IMR-90 (cell line): ENCODE data around the gene AUTS2. TPM values are rescaled to one million over a fixed set of nuclear protein-coding genes. Genes with fewer than 3 reads are reported as not detected.

ENCODE experiments used
- ATAC-seq: fragments of 200-7000 bp; cut with Tn5 transposase; 2 replicates; pipeline ENCODE4 v1.9.1; 2020; ENCODE audit warnings: low read depth, mild to moderate bottlenecking, moderate library complexity
- BruUV-seq: library from RNA; stranded (reverse); fragments of 400-500 nt; replicated peaks from 2 replicates; lab custom pipeline; 2021; lab: Mats Ljungman, UMichigan
- CTCF ChIA-PET: fragments of 300-600 bp; formaldehyde crosslinking; extraction: SDS; loops from one replicate; lab custom pipeline; 2021; ENCODE audit warnings: antibody characterized with exemption; lab: Yijun Ruan, JAX
- POLR2A ChIA-PET: fragments of 300-600 bp; sonication (Branson Sonifier 250); formaldehyde crosslinking; loops from one replicate; lab custom pipeline; 2022; ENCODE audit warnings: antibody characterized with exemption; ENCODE audit not compliant: unreplicated experiment; lab: Charles Lee
- DNase-seq: peaks from one replicate; pipeline ENCODE4 v3.0.0; 2013
- H2AFZ ChIP-seq: replicated peaks from 2 replicates; pipeline ENCODE3; 2013; ENCODE audit warnings: low read length, mild to moderate bottlenecking; ENCODE audit not compliant: poor library complexity
- H2AK5ac ChIP-seq: 2 replicates; pipeline ENCODE4 v1.6.1; 2013; ENCODE audit warnings: low read depth, low read length, inconsistent platforms
- H2AK9ac ChIP-seq: replicated peaks from 2 replicates; pipeline ENCODE3; 2013; ENCODE audit warnings: mild to moderate bottlenecking, low read depth, low read length, moderate library complexity; ENCODE audit not compliant: poor library complexity
- H2BK120ac ChIP-seq: 2 replicates; pipeline ENCODE4 v1.6.1; 2013; ENCODE audit warnings: low read depth, low read length, inconsistent platforms
- H2BK15ac ChIP-seq: 3 replicates; pipeline ENCODE4 v1.6.1; 2013; ENCODE audit warnings: low read depth, low read length, inconsistent platforms
- H2BK20ac ChIP-seq: 2 replicates; pipeline ENCODE4 v1.6.1; 2013; ENCODE audit warnings: low read depth, mild to moderate bottlenecking, inconsistent platforms, low read length, moderate library complexity
- H2BK5ac ChIP-seq: 2 replicates; pipeline ENCODE4 v1.6.1; 2013; ENCODE audit warnings: mild to moderate bottlenecking, low read depth, low read length, inconsistent platforms; ENCODE audit not compliant: poor library complexity, severe bottlenecking
- H3K14ac ChIP-seq: replicated peaks from 2 replicates; pipeline ENCODE4 v1.6.1; 2013; ENCODE audit warnings: low read depth, low read length, inconsistent platforms
- H3K18ac ChIP-seq: 2 replicates; pipeline ENCODE4 v1.6.1; 2013; ENCODE audit warnings: low read depth, low read length, control low read depth
- H3K23ac ChIP-seq: 2 replicates; pipeline ENCODE4 v1.6.1; 2013; ENCODE audit warnings: low read depth, low read length, inconsistent platforms
- H3K27ac ChIP-seq: 2 replicates; pipeline ENCODE4 v1.5.1; 2013; ENCODE audit warnings: mild to moderate bottlenecking, control low read depth, low read length; ENCODE audit not compliant: insufficient read depth
- H3K27me3 ChIP-seq: 2 replicates; pipeline ENCODE4 v1.6.1; 2013; ENCODE audit warnings: low read length; ENCODE audit not compliant: control insufficient read depth, insufficient read depth
- H3K36me3 ChIP-seq: 2 replicates; pipeline ENCODE4 v1.6.1; 2013; ENCODE audit warnings: low read length, mixed read lengths; ENCODE audit not compliant: control insufficient read depth, insufficient read depth
- H3K4ac ChIP-seq: 2 replicates; pipeline ENCODE4 v1.6.1; 2013; ENCODE audit warnings: low read depth, low read length, inconsistent platforms
- H3K4me1 ChIP-seq: 2 replicates; pipeline ENCODE4 v1.6.1; 2013; ENCODE audit warnings: low read length, mixed read lengths; ENCODE audit not compliant: control insufficient read depth, insufficient read depth
- H3K4me2 ChIP-seq: 2 replicates; pipeline ENCODE4 v1.6.1; 2013; ENCODE audit warnings: low read depth, mild to moderate bottlenecking, control low read depth, low read length, moderate library complexity
- H3K4me3 ChIP-seq: 2 replicates; pipeline ENCODE4 v1.5.1; 2013; ENCODE audit warnings: low read depth, mild to moderate bottlenecking, control low read depth, low read length, moderate library complexity; ENCODE audit not compliant: insufficient read depth
- H3K56ac ChIP-seq: 2 replicates; pipeline ENCODE4 v1.6.1; 2013; ENCODE audit warnings: low read length, inconsistent platforms; ENCODE audit not compliant: insufficient read depth; ENCODE audit errors: extremely low read depth
- H3K79me1 ChIP-seq, 2 experiments: 2 replicates each; pipeline ENCODE4 v1.6.1; 2013; ENCODE audit warnings: low read length in 2 of 2, inconsistent platforms in 1 of 2, low read depth in 1 of 2
- H3K9ac ChIP-seq: 2 replicates; pipeline ENCODE4 v1.6.1; 2013; ENCODE audit warnings: low read depth, low read length, control low read depth
- H3K9me1 ChIP-seq: 2 replicates; pipeline ENCODE4 v1.6.1; 2013; ENCODE audit warnings: low read length, inconsistent platforms; ENCODE audit not compliant: insufficient read depth
- H3K9me3 ChIP-seq: 2 replicates; pipeline ENCODE4 v1.6.1; 2013; ENCODE audit warnings: low read length; ENCODE audit not compliant: control insufficient read depth, insufficient read depth
- H4K20me1 ChIP-seq: 2 replicates; pipeline ENCODE4 v1.6.1; 2013; ENCODE audit warnings: low read length, inconsistent platforms; ENCODE audit not compliant: insufficient read depth
- H4K5ac ChIP-seq: 2 replicates; pipeline ENCODE4 v1.6.1; 2013; ENCODE audit warnings: mild to moderate bottlenecking, low read depth, low read length, control low read depth
- H4K8ac ChIP-seq, 2 experiments: 2 replicates each; pipeline ENCODE4 v1.6.1; 2013; ENCODE audit warnings: low read depth in 2 of 2, low read length in 2 of 2, control low read depth in 1 of 2, inconsistent platforms in 1 of 2
- H4K91ac ChIP-seq: 2 replicates; pipeline ENCODE4 v1.6.1; 2013; ENCODE audit warnings: low read depth, low read length, inconsistent platforms; ENCODE audit not compliant: insufficient read depth
- CEBPB ChIP-seq: IDR thresholded peaks from 2 replicates; pipeline ENCODE4 v1.6.1; 2012; ENCODE audit warnings: low read depth, low read length, improper control_type of control experiment
- CHD1 ChIP-seq: IDR thresholded peaks from 2 replicates; pipeline ENCODE4 v1.6.1; 2012; ENCODE audit warnings: low read depth, low read length, improper control_type of control experiment
- FOS ChIP-seq: fragments of 150-350 bp; IDR thresholded peaks from 2 replicates; pipeline ENCODE4 v1.6.1; 2016; ENCODE audit warnings: low read depth, low read length
- MAFK ChIP-seq: IDR thresholded peaks from 2 replicates; pipeline ENCODE4 v1.6.1; 2012; ENCODE audit warnings: low read depth, low read length, improper control_type of control experiment
- MXI1 ChIP-seq: IDR thresholded peaks from 2 replicates; pipeline ENCODE4 v1.6.1; 2012; ENCODE audit warnings: low read depth, mild to moderate bottlenecking, low read length, moderate library complexity, borderline replicate concordance
- NFE2L2 ChIP-seq: fragments of 150-350 bp; IDR thresholded peaks from 2 replicates; pipeline ENCODE4 v1.6.1; 2016; ENCODE audit warnings: low read depth, mild to moderate bottlenecking, low read length
- POLR2A ChIP-seq: IDR thresholded peaks from 2 replicates; pipeline ENCODE4 v1.6.1; 2012; ENCODE audit warnings: mild to moderate bottlenecking, low read depth, low read length
- RCOR1 ChIP-seq: IDR thresholded peaks from 2 replicates; pipeline ENCODE4 v1.6.1; 2012; ENCODE audit warnings: mild to moderate bottlenecking, low read length, improper control_type of control experiment; ENCODE audit not compliant: insufficient replicate concordance
- RFX5 ChIP-seq: IDR thresholded peaks from 2 replicates; pipeline ENCODE4 v1.8.0; 2012; ENCODE audit warnings: low read depth, mild to moderate bottlenecking, low read length, moderate library complexity
- SMC3 ChIP-seq: fragments of 150-350 bp; IDR thresholded peaks from 2 replicates; pipeline ENCODE4 v1.6.1; 2016; ENCODE audit warnings: low read depth, mild to moderate bottlenecking, antibody characterized with exemption, low read length, moderate library complexity
- USF2 ChIP-seq: fragments of 150-350 bp; IDR thresholded peaks from 2 replicates; pipeline ENCODE4 v1.6.1; 2017; ENCODE audit warnings: mild to moderate bottlenecking, antibody characterized with exemption, low read length, low read depth
- WGBS, 2 experiments: methylation state at CpG; one replicate each; pipeline versions ENCODE4 v1.1.5 to v1.1.7; 2013; ENCODE audit warnings: missing lambda C conversion rate in 2 of 2; ENCODE audit not compliant: insufficient read length in 1 of 2; ENCODE audit errors: extremely low coverage in 2 of 2; 5-methylcytosine and 5-hydroxymethylcytosine counted together
- dilution Hi-C: fragments of 300-500 bp; cut with HindIII; formaldehyde crosslinking; loops from one replicate; pipeline ENCODE4 v1.14.3; 2018; ENCODE audit warnings: low sequenced_read_pairs; ENCODE audit not compliant: unreplicated experiment
- in situ Hi-C: fragments of 300-500 bp; cut with MboI; formaldehyde crosslinking; loops from 3 replicates; pipeline ENCODE4 v1.14.3; 2019; ENCODE audit warnings: low sequenced_read_pairs, inconsistent platforms, mixed read lengths
- intact Hi-C: fragments of 100-400 bp; cut with micrococcal nuclease; formaldehyde crosslinking; loops from 2 replicates; pipeline ENCODE4 v1.10.0; 2022
- polyA plus RNA-seq, 3 experiments: library from polyadenylated mRNA; depleted of rRNA; stranded (reverse); fragments of >200 nt; gene quantifications; 2 replicates each; pipeline ENCODE4 v1.2.3, GENCODE V29; 2012; ENCODE audit warnings: low replicate concordance in 1 of 3
- total RNA-seq: library from RNA; depleted of rRNA; stranded (reverse); fragments of >200 nt; gene quantifications from 2 replicates; pipeline ENCODE4 v1.2.3, GENCODE V29; 2012

AUTS2 gene
- total and polyA plus RNA-seq, 2 of the 4 experiments (the other 2 are of a cell fraction): 0.90 to 3.0 TPM

GRCh38 chr7:70583965-70584883 is 985.9 kb downstream of the AUTS2 start:
- Histone ChIP-seq H3K56ac (no peak overlapping the region), H2AK5ac (no peak overlapping the region), H2BK20ac (no peak overlapping the region), H3K27ac (no peak overlapping the region), H3K9ac (no peak overlapping the region), H4K20me1 (no peaks in the 10 kb centered on the region), H3K79me1 (no peaks in the 10 kb centered on the region), H2BK5ac (no peak overlapping the region), H3K36me3 (no peaks in the 10 kb centered on the region), H2BK15ac (no peak overlapping the region), H3K18ac (no peak overlapping the region), H2AK9ac (no peak overlapping the region), H4K5ac (no peak overlapping the region), H3K4me3 (no peak overlapping the region), H2AFZ (peak overlapping the region; percentile 27), H3K4ac (no peak overlapping the region), H3K27me3 (no peaks in the 10 kb centered on the region; the same call in 1 of the 2 replicates), H3K23ac (no peak overlapping the region), H4K91ac (no peak overlapping the region), H3K4me1 (no peaks in the 10 kb centered on the region), H3K14ac (no peak overlapping the region), H3K9me3 (no peaks in the 10 kb centered on the region), H3K9me1 (no peaks in the 10 kb centered on the region), H3K4me2 (no peak overlapping the region), H4K8ac (no peak overlapping the region), H2BK120ac (no peak overlapping the region)
- dilution Hi-C loops: no loop called here
- ATAC-seq (no peak), DNase-seq (no peak)
- BruUV-seq: no TSS peak
- TF ChIP-seq USF2 (no peak), NFE2L2 (no peak), MXI1 (no peak), MAFK (no peak), CHD1 (no peak), FOS (no peak), POLR2A (no peak), RCOR1 (no peak), SMC3 (no peak), CEBPB (no peak), RFX5 (no peak)
- POLR2A ChIA-PET: no interaction called here
- 60% methylated on average over 3 of the region's 16 CpGs; no CpG with 5 or more reads in 1 of the 2 experiments for WGBS, 2 experiments
- intact Hi-C loops: no loop called here
- CTCF ChIA-PET: no interaction called here
- in situ Hi-C loops: no loop called here
